ENCODE results near the gene SALL2. TPM values are rescaled to one million over a fixed set of nuclear protein-coding genes. Genes with fewer than 3 reads are reported as not detected.

The SALL2 gene
- total RNA-seq = 1.5 and 2.1 TPM in 2 replicates

GRCh38 chr14:21525962-21526671 lies at the start of gene SALL2:
TSS of gene SALL2 (minus strand) at chr14:21526346. CDS start at chr14:21526127, 219 bp downstream.

GRCh38 chr14:21510735-21511657 lies 15.2 kb downstream of the SALL2 start, which contains the start of gene METTL3:
TSS of gene METTL3 (minus strand) at chr14:21511340. CDS start at chr14:21511223, 117 bp downstream.

GRCh38 chr14:21476925-21477681 lies 49.0 kb downstream of the SALL2 start, which contains the start of the genes RAB2B and TOX4:
TSS of gene RAB2B (minus strand) at chr14:21476959. CDS start at chr14:21476872, 87 bp downstream.
TSS of gene TOX4 (plus strand) at chr14:21477195. CDS start at chr14:21477279, 84 bp downstream.

Other genes with a start within 250 kb of the SALL2 start
- not detected in 2 replicates for gene RPGRIP1, start 246.3 kb downstream of the SALL2 start, total RNA-seq
- 71.5 and 86.1 TPM in 2 replicates for gene SUPT16H, start 142.3 kb downstream of the SALL2 start, total RNA-seq
- gene CHD8, start 70.2 kb downstream of the SALL2 start, total RNA-seq = 47.7 and 51.1 TPM in 2 replicates
- 20.7 and 24.2 TPM in 2 replicates for gene RAB2B, start 49.4 kb downstream of the SALL2 start, total RNA-seq
- 21.5 and 30.5 TPM in 2 replicates for gene TOX4, start 49.2 kb downstream of the SALL2 start, total RNA-seq
- 39.2 and 52.8 TPM in 2 replicates for gene METTL3, start 15.0 kb downstream of the SALL2 start, total RNA-seq
- gene OR10G3, start 53.7 kb upstream of the SALL2 start, total RNA-seq = not detected in 2 replicates
- gene OR10G2, start 108.6 kb upstream of the SALL2 start, total RNA-seq = not detected in 2 replicates
- gene OR4E2, start 127.5 kb upstream of the SALL2 start, total RNA-seq = not detected in 2 replicates
- not detected in 2 replicates for gene OR4E1, start 147.5 kb upstream of the SALL2 start, total RNA-seq